ENCODE results near the gene SLC15A3. TPM values are rescaled to one million over a fixed set of nuclear protein-coding genes. Genes with fewer than 3 reads are reported as not detected.

SLC15A3 gene
- total and polyA plus RNA-seq, 5 donors from 2014 or later: 0.43 to 1.0 TPM; not detected in 3

GRCh38 chr11:60933416-60934123, 18.4 kb downstream of the SLC15A3 start:
- no peaks in the 10 kb centered on the region for H3K4me1 Mint-ChIP-seq
- DNase-seq: no peak
- no peak overlapping the region for H3K27ac Mint-ChIP-seq
- ATAC-seq (ENCODE audit: low read depth in 2 of 2): no peak
- H3K4me3 Mint-ChIP-seq: no peak overlapping the region
- no peak overlapping the region for H3K4me3 ChIP-seq (ENCODE audit: low read depth, low read length)
- no peak overlapping the region for H3K27ac ChIP-seq (ENCODE audit: insufficient read depth, low read length, poor library complexity, severe bottlenecking)
- H3K9me3 Mint-ChIP-seq: peaks cover 0 to 2% (median 0%) of the 10 kb centered on the region in 7 donors
- no peaks in the 10 kb centered on the region for H3K9me3 ChIP-seq (ENCODE audit: control insufficient read depth in 2 of 2, low read length in 2 of 2)
- H3K36me3 ChIP-seq (ENCODE audit: control insufficient read depth, insufficient read depth, low read length): no peaks in the 10 kb centered on the region
- H3K27me3 ChIP-seq (ENCODE audit: control insufficient read depth, insufficient read depth, low read length): peaks cover 3% of the 10 kb centered on the region
- no peaks in the 10 kb centered on the region for H3K36me3 Mint-ChIP-seq
- no peaks in the 10 kb centered on the region for H3K4me1 ChIP-seq (ENCODE audit: control insufficient read depth, insufficient read depth, low read length, poor library complexity, severe bottlenecking)
- H3K27me3 Mint-ChIP-seq: peaks cover 4% of the 10 kb centered on the region

DNA sequence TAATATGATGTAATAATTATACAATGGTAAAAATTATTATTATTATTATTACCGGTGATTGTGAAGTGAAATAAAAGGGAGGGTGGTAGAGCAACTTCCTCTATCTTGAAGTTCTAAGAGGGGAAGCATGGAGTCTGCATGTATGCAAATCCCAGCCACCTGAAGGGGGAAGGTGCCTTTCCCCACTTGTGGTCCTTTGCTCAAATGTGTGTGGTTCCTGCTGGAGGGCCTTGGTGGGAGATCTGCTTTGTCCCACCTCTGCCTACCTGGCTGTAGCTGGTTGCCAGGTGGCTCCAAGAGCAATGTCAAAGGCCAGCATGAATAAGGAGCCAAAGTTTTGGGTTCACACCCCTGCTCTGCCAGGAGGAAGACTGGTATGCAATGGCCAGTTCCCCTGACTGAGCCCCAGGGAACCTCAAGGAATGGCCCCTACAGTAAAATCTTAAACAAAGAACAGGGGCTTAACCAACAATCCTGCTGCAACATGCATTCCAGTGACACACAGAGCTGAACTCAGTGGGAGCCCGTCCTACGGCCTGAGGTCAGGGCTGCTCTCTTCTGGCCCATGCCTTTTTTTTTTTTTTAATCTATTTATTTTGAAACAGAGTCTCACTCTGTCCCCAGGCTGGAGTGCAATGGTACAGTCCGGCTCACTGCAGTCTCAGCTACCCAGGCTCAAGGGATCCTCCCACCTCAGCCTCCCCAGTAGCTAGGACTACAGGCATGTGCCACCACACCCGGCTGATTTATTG, 19.2 kb downstream of the SLC15A3 start:
- DNase-seq: no peak
- Histone ChIP-seq H3K27me3 (ENCODE audit: control insufficient read depth, insufficient read depth, low read length) (peaks cover 3% of the 10 kb centered on the region), H3K27ac (ENCODE audit: insufficient read depth, low read length, poor library complexity, severe bottlenecking) (no peak overlapping the region), H3K9me3 (ENCODE audit: control insufficient read depth in 2 of 2, low read length in 2 of 2) (no peaks in the 10 kb centered on the region), H3K4me3 (ENCODE audit: low read depth, low read length) (no peak overlapping the region), H3K36me3 (ENCODE audit: control insufficient read depth, insufficient read depth, low read length) (no peaks in the 10 kb centered on the region), H3K4me1 (ENCODE audit: control insufficient read depth, insufficient read depth, low read length, poor library complexity, severe bottlenecking) (no peaks in the 10 kb centered on the region)
- peak in 1 of 2 donors; percentile 35 for ATAC-seq (ENCODE audit: low read depth in 2 of 2)
- Mint-ChIP-seq H3K9me3 (peaks cover 0 to 2% (median 0%) of the 10 kb centered on the region in 7 donors), H3K4me3 (no peak overlapping the region), H3K27ac (peak overlapping the region in 1 of 3 donors; percentile 77), H3K27me3 (peaks cover 4% of the 10 kb centered on the region), H3K36me3 (no peaks in the 10 kb centered on the region), H3K4me1 (no peaks in the 10 kb centered on the region)

GRCh38 chr11:60931917-60932316, 20.1 kb downstream of the SLC15A3 start:
- Mint-ChIP-seq H3K36me3 (no peaks in the 10 kb centered on the region), H3K9me3 (peaks cover 0 to 2% (median 0%) of the 10 kb centered on the region in 7 donors), H3K4me1 (no peaks in the 10 kb centered on the region), H3K27me3 (peaks cover 8% of the 10 kb centered on the region), H3K27ac (no peak overlapping the region), H3K4me3 (no peak overlapping the region)
- no peaks in the 10 kb centered on the region for H3K9me3 ChIP-seq (ENCODE audit: control insufficient read depth in 2 of 2, low read length in 2 of 2)
- H3K27ac ChIP-seq (ENCODE audit: insufficient read depth, low read length, poor library complexity, severe bottlenecking): no peak overlapping the region
- peaks cover 3% of the 10 kb centered on the region for H3K27me3 ChIP-seq (ENCODE audit: control insufficient read depth, insufficient read depth, low read length)
- no peaks in the 10 kb centered on the region for H3K36me3 ChIP-seq (ENCODE audit: control insufficient read depth, insufficient read depth, low read length)
- H3K4me1 ChIP-seq (ENCODE audit: control insufficient read depth, insufficient read depth, low read length, poor library complexity, severe bottlenecking): no peaks in the 10 kb centered on the region
- ATAC-seq (ENCODE audit: low read depth in 2 of 2): peak in 1 of 2 donors; percentile 12
- no peak overlapping the region for H3K4me3 ChIP-seq (ENCODE audit: low read depth, low read length)
- DNase-seq: no peak

GRCh38 chr11:60930394-60930793, 21.6 kb downstream of the SLC15A3 start:
- H3K4me3 Mint-ChIP-seq: no peak overlapping the region
- DNase-seq (no peak), ATAC-seq (ENCODE audit: low read depth in 2 of 2) (no peak)
- H3K4me1 Mint-ChIP-seq: peaks cover 0 to 4% (median under 1%) of the 10 kb centered on the region in 4 donors
- H3K9me3 Mint-ChIP-seq: peaks cover 0 to 2% (median 0%) of the 10 kb centered on the region in 7 donors
- no peak overlapping the region for H3K27ac Mint-ChIP-seq
- no peaks in the 10 kb centered on the region for H3K36me3 ChIP-seq (ENCODE audit: control insufficient read depth, insufficient read depth, low read length)
- no peaks in the 10 kb centered on the region for H3K9me3 ChIP-seq (ENCODE audit: control insufficient read depth in 2 of 2, low read length in 2 of 2)
- H3K4me1 ChIP-seq (ENCODE audit: control insufficient read depth, insufficient read depth, low read length, poor library complexity, severe bottlenecking): peaks cover 3% of the 10 kb centered on the region
- H3K27me3 Mint-ChIP-seq: peaks cover 24% of the 10 kb centered on the region
- H3K27me3 ChIP-seq (ENCODE audit: control insufficient read depth, insufficient read depth, low read length): peaks cover 8% of the 10 kb centered on the region
- H3K27ac ChIP-seq (ENCODE audit: insufficient read depth, low read length, poor library complexity, severe bottlenecking): no peak overlapping the region
- H3K4me3 ChIP-seq (ENCODE audit: low read depth, low read length): no peak overlapping the region
- peaks cover 3% of the 10 kb centered on the region for H3K36me3 Mint-ChIP-seq

- Mint-ChIP-seq H3K27ac (peak overlapping the region in 1 of 3 donors; percentile 78), H3K4me3 (no peak overlapping the region), H3K9me3 (no peaks in the 10 kb centered on the region), H3K4me1 (peaks cover 0 to 9% (median 4%) of the 10 kb centered on the region in 4 donors), H3K27me3 (peaks cover 28% of the 10 kb centered on the region), H3K36me3 (peaks cover 3% of the 10 kb centered on the region)
- no peak for ATAC-seq (ENCODE audit: low read depth in 2 of 2)
- Histone ChIP-seq H3K9me3 (ENCODE audit: control insufficient read depth in 2 of 2, low read length in 2 of 2) (no peaks in the 10 kb centered on the region), H3K27ac (ENCODE audit: insufficient read depth, low read length, poor library complexity, severe bottlenecking) (no peak overlapping the region), H3K27me3 (ENCODE audit: control insufficient read depth, insufficient read depth, low read length) (peaks cover 8% of the 10 kb centered on the region), H3K36me3 (ENCODE audit: control insufficient read depth, insufficient read depth, low read length) (no peaks in the 10 kb centered on the region), H3K4me3 (ENCODE audit: low read depth, low read length) (no peak overlapping the region), H3K4me1 (ENCODE audit: control insufficient read depth, insufficient read depth, low read length, poor library complexity, severe bottlenecking) (peaks cover 9% of the 10 kb centered on the region)
- DNase-seq: no peak
Observed at GRCh38 chr11:60929764-60930163, 22.2 kb downstream of the SLC15A3 start.

- Histone ChIP-seq H3K9me3 (ENCODE audit: control insufficient read depth in 2 of 2, low read length in 2 of 2) (no peaks in the 10 kb centered on the region), H3K4me3 (ENCODE audit: low read depth, low read length) (no peak overlapping the region), H3K4me1 (ENCODE audit: control insufficient read depth, insufficient read depth, low read length, poor library complexity, severe bottlenecking) (peaks cover 21% of the 10 kb centered on the region), H3K36me3 (ENCODE audit: control insufficient read depth, insufficient read depth, low read length) (peaks cover 1% of the 10 kb centered on the region), H3K27me3 (ENCODE audit: control insufficient read depth, insufficient read depth, low read length) (peaks cover 8% of the 10 kb centered on the region), H3K27ac (ENCODE audit: insufficient read depth, low read length, poor library complexity, severe bottlenecking) (no peak overlapping the region)
- no peak for ATAC-seq (ENCODE audit: low read depth in 2 of 2)
- no peak for DNase-seq
- Mint-ChIP-seq H3K4me3 (no peak overlapping the region), H3K9me3 (no peaks in the 10 kb centered on the region), H3K27me3 (peaks cover 29% of the 10 kb centered on the region), H3K4me1 (peaks cover 0 to 12% (median 4%) of the 10 kb centered on the region in 4 donors), H3K36me3 (peaks cover 3% of the 10 kb centered on the region), H3K27ac (no peak overlapping the region)
Observed at GRCh38 chr11:60928563-60929001, 23.4 kb downstream of the SLC15A3 start.

DNA sequence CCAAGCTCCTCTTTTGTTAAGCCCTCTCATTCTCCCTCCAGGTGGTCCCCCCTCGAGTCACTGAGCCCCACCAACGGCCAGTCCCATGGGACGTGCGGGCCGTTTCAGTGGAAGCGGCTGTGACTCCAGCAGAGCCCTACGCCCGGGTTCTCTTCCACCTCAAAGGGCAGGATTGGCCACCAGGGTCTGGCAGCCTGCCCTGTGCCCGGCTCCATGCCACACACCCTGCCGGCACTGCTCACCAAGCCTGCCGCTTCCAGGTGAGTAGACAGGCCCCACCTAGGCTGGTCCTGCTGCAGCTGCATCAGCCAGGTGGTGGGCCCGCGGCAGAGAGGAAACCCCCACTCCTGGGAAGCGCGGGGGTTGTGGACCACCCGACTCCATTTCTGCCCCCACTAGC, 24.4 kb downstream of the SLC15A3 start:
- Histone ChIP-seq H3K36me3 (ENCODE audit: control insufficient read depth, insufficient read depth, low read length) (peaks cover 11% of the 10 kb centered on the region), H3K9me3 (ENCODE audit: control insufficient read depth in 2 of 2, low read length in 2 of 2) (no peaks in the 10 kb centered on the region), H3K4me3 (ENCODE audit: low read depth, low read length) (no peak overlapping the region), H3K4me1 (ENCODE audit: control insufficient read depth, insufficient read depth, low read length, poor library complexity, severe bottlenecking) (peaks cover 21% of the 10 kb centered on the region), H3K27me3 (ENCODE audit: control insufficient read depth, insufficient read depth, low read length) (peaks cover 8% of the 10 kb centered on the region), H3K27ac (ENCODE audit: insufficient read depth, low read length, poor library complexity, severe bottlenecking) (no peak overlapping the region)
- Mint-ChIP-seq H3K27ac (no peak overlapping the region), H3K4me1 (peaks cover 0 to 15% (median 6%) of the 10 kb centered on the region in 4 donors), H3K36me3 (peaks cover 7% of the 10 kb centered on the region), H3K9me3 (no peaks in the 10 kb centered on the region), H3K4me3 (no peak overlapping the region), H3K27me3 (peaks cover 34% of the 10 kb centered on the region)
- DNase-seq (no peak), ATAC-seq (ENCODE audit: low read depth in 2 of 2) (no peak)
